Peyer's patch (tissue), 4 donors: ENCODE measurements around the gene RAB44. TPM values are rescaled to one million over a fixed set of nuclear protein-coding genes. Genes with fewer than 3 reads are reported as not detected.
"Not testable (repeated sequence)": the region's sequence is repeated elsewhere in the genome, so short reads cannot be mapped to it uniquely, and the experiment has no call there.

Experiments
- DNase-seq, 3 donors: peaks; one replicate each; pipeline ENCODE4 v3.0.0-alpha.2; 2017 to 2019
- H3K27ac ChIP-seq, 4 donors: fragments of 200-600 bp; sonication (generic); one replicate each; pipeline ENCODE4 v1.5.1; 2016 to 2019
- H3K27me3 ChIP-seq, 2 donors: fragments of 200-600 bp; sonication (generic); one replicate each; pipeline ENCODE4 v1.5.1; 2019
- H3K36me3 ChIP-seq, 3 donors: fragments of 200-600 bp; sonication (generic); one replicate each; pipeline ENCODE4 v1.5.1; 2016 to 2019
- H3K4me1 ChIP-seq, 4 donors: fragments of 200-600 bp; sonication (generic); one replicate each; pipeline ENCODE4 v1.5.1; 2016 to 2019
- H3K4me3 ChIP-seq, 4 donors: fragments of 200-600 bp; sonication (generic); 1 replicate in 3 of 4; 2 replicates in 1 of 4; pipeline ENCODE4 v1.5.1; 2016 to 2019; ENCODE audit warnings: mild to moderate bottlenecking in 1 of 4
- H3K9me3 ChIP-seq, 4 donors: fragments of 200-600 bp; sonication (generic); one replicate each; pipeline ENCODE4 v1.5.1; 2016 to 2019; ENCODE audit warnings: mild to moderate bottlenecking in 1 of 4
- CTCF ChIP-seq, 6 experiments: fragments of 450-650 bp in 4 of 6; fragments of 200-600 bp in 2 of 6; sonication (generic) in 1 of 6; IDR thresholded peaks; one replicate each; pipeline ENCODE4 v1.5.1; 2017 to 2019; ENCODE audit warnings: antibody characterized with exemption in 6 of 6, mild to moderate bottlenecking in 3 of 6, moderate library complexity in 1 of 6
- POLR2A ChIP-seq, 2 donors: fragments of 450-650 bp; IDR thresholded peaks; one replicate each; pipeline ENCODE4 v1.5.1; 2017; ENCODE audit warnings: antibody characterized with exemption in 2 of 2, mild to moderate bottlenecking in 2 of 2, moderate library complexity in 2 of 2
- total RNA-seq, 4 donors: library from RNA; depleted of rRNA; stranded (reverse); fragments of >200 nt; gene quantifications; one replicate each; pipeline ENCODE4 v1.1.0, GENCODE V29; 2016

RAB44 gene
- total RNA-seq, 4 donors from 2014 or later = 0.47 to 3.3 (median 0.80) TPM

- no peak overlapping the region for H3K27ac ChIP-seq
- no peaks in the 10 kb centered on the region for H3K27me3 ChIP-seq
- peaks cover 0 to 4% (median 0%) of the 10 kb centered on the region in 4 donors for H3K4me1 ChIP-seq
- TF ChIP-seq POLR2A (IDR thresholded peaks at IDR 0.05) (no peak), CTCF (IDR thresholded peaks at IDR 0.05) (peak in 2 of 6 experiments; percentile 11 to 30)
- no peaks in the 10 kb centered on the region for H3K36me3 ChIP-seq
- peak in 1 of 3 donors; percentile 44 for DNase-seq
- no peaks in the 10 kb centered on the region for H3K9me3 ChIP-seq
- no peak overlapping the region for H3K4me3 ChIP-seq
Observed at GRCh38 chr6:36701401-36701991, 3.9 kb downstream of the RAB44 start.

- Histone ChIP-seq H3K36me3 (no peaks in the 10 kb centered on the region), H3K9me3 (no peaks in the 10 kb centered on the region), H3K4me1 (peaks cover 0 to 4% (median 0%) of the 10 kb centered on the region in 4 donors), H3K27ac (no peak overlapping the region), H3K4me3 (no peak overlapping the region), H3K27me3 (no peaks in the 10 kb centered on the region)
- no peak for TF ChIP-seq CTCF (IDR thresholded peaks at IDR 0.05)
- TF ChIP-seq POLR2A (IDR thresholded peaks at IDR 0.05) = no peak
- DNase-seq = peak in 1 of 3 donors; percentile 29
Observed at GRCh38 chr6:36702656-36703055, 5.0 kb downstream of the RAB44 start.

GRCh38 chr6:36703081-36703606 lies 5.5 kb downstream of the RAB44 start:
- H3K27ac ChIP-seq = no peak overlapping the region
- H3K9me3 ChIP-seq = no peaks in the 10 kb centered on the region
- no peaks in the 10 kb centered on the region for H3K36me3 ChIP-seq
- H3K27me3 ChIP-seq = no peaks in the 10 kb centered on the region
- DNase-seq = peak in 1 of 3 donors; percentile 15
- H3K4me3 ChIP-seq = no peak overlapping the region
- H3K4me1 ChIP-seq = peaks cover 0 to 4% (median 0%) of the 10 kb centered on the region in 4 donors
- no peak for TF ChIP-seq CTCF (IDR thresholded peaks at IDR 0.05)
- no peak for TF ChIP-seq POLR2A (IDR thresholded peaks at IDR 0.05)

GRCh38 chr6:36703982-36704381 lies 6.4 kb downstream of the RAB44 start:
- Histone ChIP-seq H3K36me3 (no peaks in the 10 kb centered on the region), H3K4me3 (no peak overlapping the region), H3K27me3 (no peaks in the 10 kb centered on the region), H3K9me3 (no peaks in the 10 kb centered on the region), H3K4me1 (peaks cover 0 to 2% (median 0%) of the 10 kb centered on the region in 4 donors), H3K27ac (no peak overlapping the region)
- no peak for TF ChIP-seq POLR2A (IDR thresholded peaks at IDR 0.05)
- no peak for TF ChIP-seq CTCF (IDR thresholded peaks at IDR 0.05)
- DNase-seq = peak in 1 of 3 donors; percentile 45

- DNase-seq, H3K9me3 ChIP-seq, H3K27me3 ChIP-seq, H3K4me1 ChIP-seq, H3K27ac ChIP-seq, H3K36me3 ChIP-seq, H3K4me3 ChIP-seq: not testable (repeated sequence)
Observed at GRCh38 chr6:36704961-36705577, 7.4 kb downstream of the RAB44 start.

GRCh38 chr6:36706339-36706738 lies 8.7 kb downstream of the RAB44 start:
- no peak for TF ChIP-seq CTCF (IDR thresholded peaks at IDR 0.05)
- no peak for TF ChIP-seq POLR2A (IDR thresholded peaks at IDR 0.05)
- H3K27me3 ChIP-seq = no peaks in the 10 kb centered on the region

More at GRCh38 chr6:36706339-36706738, 8.7 kb downstream of the RAB44 start:
- H3K36me3 ChIP-seq = no peaks in the 10 kb centered on the region
- H3K9me3 ChIP-seq = no peaks in the 10 kb centered on the region
- no peaks in the 10 kb centered on the region for H3K4me1 ChIP-seq
- H3K27ac ChIP-seq = no peak overlapping the region
- DNase-seq = peak in 1 of 3 donors; percentile 18
- H3K4me3 ChIP-seq = no peak overlapping the region
